Renal pelvis (tissue), 4 donors: ENCODE results near the gene PLPPR2. TPM values are rescaled to one million over a fixed set of nuclear protein-coding genes. Genes with fewer than 3 reads are reported as not detected.
"Not testable (repeated sequence)": the region's sequence is repeated elsewhere in the genome, so short reads cannot be mapped to it uniquely, and the experiment has no call there.

Source experiments
- DNase-seq: peaks from one replicate; pipeline ENCODE4 v3.0.0-alpha.2; 2013
- polyA plus RNA-seq, 3 donors: library from polyadenylated mRNA; unstranded; fragments of 120-200 nt; gene quantifications; one replicate each; pipeline ENCODE4 v1.2.1, GENCODE V29; 2013; ENCODE audit not compliant: insufficient read length in 3 of 3

The PLPPR2 gene
- polyA plus RNA-seq, 3 donors = 13.6 to 16.0 (median 15.9) TPM

DNA sequence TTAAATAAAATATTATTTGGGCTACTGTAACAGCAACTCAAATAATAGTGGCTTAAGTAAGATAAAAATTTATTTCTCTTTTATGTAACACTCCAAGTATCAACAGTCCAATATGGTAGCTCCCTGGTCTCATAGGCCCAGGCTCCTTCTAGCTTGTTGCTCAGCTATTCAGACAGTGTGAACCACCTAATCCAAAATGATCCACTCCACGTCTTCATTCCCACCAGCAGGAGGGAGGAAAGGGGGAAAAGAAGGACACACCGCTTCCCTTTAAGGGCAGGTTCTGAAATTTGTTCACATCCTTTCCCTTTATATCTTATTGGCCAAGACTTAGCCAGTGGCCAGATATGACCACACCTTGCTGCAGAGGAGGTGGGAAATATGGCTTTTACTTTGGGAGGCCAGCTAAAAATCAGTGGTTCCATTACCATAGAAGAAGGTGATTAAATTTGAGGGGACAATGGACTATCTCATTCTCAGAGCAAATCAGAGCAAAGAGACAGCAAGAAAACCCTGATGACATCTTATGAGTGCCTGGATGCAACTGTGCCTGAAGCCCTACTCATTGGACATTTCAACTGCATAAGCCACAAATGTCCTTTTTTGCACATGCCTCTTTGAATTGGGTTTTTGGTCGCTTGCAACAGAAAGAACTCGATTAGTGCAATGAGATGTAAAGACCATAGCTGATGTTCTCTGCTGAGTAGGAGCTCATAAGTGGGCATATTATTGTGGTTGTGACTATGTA is 35.9 kb downstream of the PLPPR2 start:
- DNase-seq = no peak

DNA sequence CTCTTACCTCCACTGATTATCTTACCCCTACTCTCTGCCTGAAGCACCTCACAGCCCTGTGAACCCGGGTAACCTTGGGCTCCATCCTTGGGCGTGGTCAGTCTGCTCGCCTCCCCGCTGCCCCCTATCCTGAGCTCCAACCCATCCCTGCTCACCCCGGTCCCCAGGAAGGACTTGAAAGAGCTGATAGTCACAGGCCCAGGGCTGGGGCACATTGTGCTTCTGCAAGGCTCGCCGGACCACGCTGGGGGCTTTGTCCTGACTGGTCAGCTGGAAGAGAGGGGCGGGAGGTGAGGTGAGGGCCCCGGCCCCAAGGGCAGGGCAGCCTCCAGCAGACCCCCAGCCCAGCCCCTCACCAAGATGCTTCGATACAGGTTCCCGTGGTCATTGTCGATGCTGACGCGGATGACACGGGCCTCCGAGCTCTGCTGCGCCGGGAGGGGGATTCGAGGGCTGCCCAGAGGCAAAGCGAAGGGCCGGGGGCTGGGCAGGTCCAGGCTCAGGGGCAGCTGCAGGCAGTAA is 41.9 kb downstream of the PLPPR2 start:
- no peak for DNase-seq

- no peak for DNase-seq
Measured at GRCh38 chr19:11399667-11400066, 44.4 kb downstream of the PLPPR2 start.

DNA sequence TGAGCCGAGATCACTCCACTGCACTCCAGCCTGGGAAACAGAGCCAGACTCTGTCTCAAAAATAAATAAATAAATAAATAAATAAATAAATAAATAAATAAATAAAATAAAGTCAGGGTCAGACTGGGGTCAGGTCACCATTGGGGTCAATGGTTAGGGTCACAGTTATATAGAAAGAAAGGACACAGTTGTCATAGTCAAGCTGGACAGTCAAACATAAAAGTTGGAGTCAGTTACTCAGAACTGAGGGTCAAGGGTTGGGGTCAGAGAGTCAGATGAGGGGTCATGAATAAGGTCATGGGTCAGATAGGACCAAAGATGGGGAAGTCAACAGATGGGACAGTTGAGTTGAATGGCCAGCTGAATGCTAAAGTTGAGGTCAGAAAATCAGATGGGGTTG is 45.6 kb downstream of the PLPPR2 start:
- DNase-seq = no peak

DNA sequence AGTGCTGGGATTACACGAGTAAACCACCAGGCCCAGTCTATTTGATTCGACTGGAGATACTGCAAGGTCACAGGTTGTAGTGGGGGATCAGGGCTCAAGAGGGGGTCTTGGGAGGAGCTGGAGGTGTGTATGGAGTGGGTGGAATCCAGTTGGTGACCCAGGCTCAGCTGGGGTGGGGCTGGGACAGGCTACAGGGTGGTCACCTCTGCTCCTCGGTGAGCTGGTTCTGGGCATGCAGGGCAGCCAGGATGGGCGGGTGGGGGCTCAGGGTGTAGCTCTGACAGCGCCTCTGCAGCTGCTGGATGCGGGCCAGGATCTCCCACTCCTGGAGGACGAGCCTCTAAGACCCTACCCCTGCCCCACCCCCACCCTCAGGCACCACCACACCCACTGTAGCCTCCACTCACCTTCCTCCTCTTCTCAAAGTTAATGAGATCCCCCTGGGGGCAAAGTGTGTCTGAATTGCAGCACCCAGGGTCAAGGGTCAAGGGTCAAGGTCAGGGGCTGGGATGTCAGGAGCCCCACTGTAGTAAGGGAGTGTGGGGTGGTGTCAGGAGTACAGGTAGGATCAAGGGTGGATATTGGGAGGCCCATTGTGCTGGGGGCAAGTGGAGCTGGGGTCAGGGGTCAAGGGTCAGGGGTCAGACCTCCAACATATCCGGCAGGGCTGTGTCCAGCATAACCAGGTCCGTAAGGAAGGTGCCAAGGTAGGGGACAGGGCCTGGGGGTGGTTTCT is 46.7 kb downstream of the PLPPR2 start:
- DNase-seq = no peak

GRCh38 chr19:11404588-11405222 is 49.5 kb downstream of the PLPPR2 start:
- no peak for DNase-seq

- DNase-seq = no peak
Measured at GRCh38 chr19:11405846-11406643, 50.8 kb downstream of the PLPPR2 start.

GRCh38 chr19:11406703-11407236 is 51.5 kb downstream of the PLPPR2 start:
- DNase-seq = not testable (repeated sequence)

DNA sequence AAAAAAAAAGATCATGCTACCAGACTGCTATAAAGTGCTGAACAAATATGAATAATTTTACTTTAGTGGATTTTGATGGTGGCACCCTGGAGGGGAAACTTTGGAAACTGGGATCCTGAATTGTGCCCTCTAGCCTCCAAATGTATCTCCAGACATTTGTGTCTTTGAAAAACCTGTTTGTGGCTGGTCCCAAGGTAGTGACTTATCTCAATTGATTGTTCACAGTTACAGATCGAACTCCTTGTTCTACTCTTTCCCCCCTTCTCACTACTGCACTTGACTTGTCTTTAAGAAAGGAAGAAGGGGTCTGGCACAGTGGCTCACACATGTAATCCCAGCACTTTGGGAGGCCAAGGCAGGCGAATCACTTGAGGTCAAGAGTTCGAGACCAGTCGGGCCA is 53.4 kb downstream of the PLPPR2 start:
- DNase-seq = no peak

DNA sequence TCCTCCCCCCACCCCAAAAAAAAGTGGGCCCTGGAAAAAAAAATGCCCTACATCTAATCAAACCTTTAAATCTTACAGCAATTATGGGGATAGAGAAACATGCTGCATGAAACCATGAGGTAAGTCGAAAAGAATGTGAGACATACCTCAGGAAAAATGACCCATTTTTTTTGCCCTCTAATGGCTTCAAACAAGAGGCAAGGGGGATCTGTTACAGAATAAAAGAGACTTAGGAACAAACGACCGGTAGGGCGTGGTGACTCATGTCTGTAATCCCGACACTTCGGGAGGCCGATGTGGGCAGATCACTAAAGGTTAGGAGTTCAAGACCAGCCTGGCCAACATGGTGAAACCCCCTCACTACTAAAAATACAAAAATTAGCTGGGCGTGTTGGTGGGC is 55.5 kb downstream of the PLPPR2 start:
- DNase-seq = no peak

GRCh38 chr19:11414544-11414943 is 59.3 kb downstream of the PLPPR2 start:
- DNase-seq = no peak

Other genes with a start within 250 kb of the PLPPR2 start
- gene SPC24, start 199.7 kb upstream of the PLPPR2 start, polyA plus RNA-seq = 10 to 100 TPM; 15.4 to 20.5 (median 19.9) TPM
- gene KANK2, start 157.9 kb upstream of the PLPPR2 start, polyA plus RNA-seq = 100 to 1,000 TPM; 117 to 125 (median 124) TPM
- gene ANGPTL8, start 115.8 kb upstream of the PLPPR2 start, polyA plus RNA-seq = under 1 TPM; 0.19 to 0.96 (median 0.74) TPM
- 10 to 100 TPM; 49.6 to 69.8 (median 67.7) TPM for gene DOCK6, start 92.9 kb upstream of the PLPPR2 start, polyA plus RNA-seq
- gene TSPAN16, start 59.3 kb upstream of the PLPPR2 start, polyA plus RNA-seq = not detected
- gene RAB3D, start 15.8 kb upstream of the PLPPR2 start, polyA plus RNA-seq = 10 to 100 TPM; 16.8 to 18.1 (median 17.3) TPM
- 100 to 1,000 TPM; 144 to 158 (median 156) TPM for gene TMEM205, start 9.2 kb upstream of the PLPPR2 start, polyA plus RNA-seq
- gene CCDC159, start 8.9 kb upstream of the PLPPR2 start, polyA plus RNA-seq = 10 to 100 TPM; 25.6 to 38.3 (median 33.2) TPM
- 1 to 10 TPM; 3.8 to 4.1 (median 3.8) TPM for gene SWSAP1, start 19.2 kb downstream of the PLPPR2 start, polyA plus RNA-seq
- 10 to 100 TPM; 23.7 to 39.3 (median 36.7) TPM for gene EPOR, start 28.9 kb downstream of the PLPPR2 start, polyA plus RNA-seq
- gene RGL3, start 63.9 kb downstream of the PLPPR2 start, polyA plus RNA-seq = 100 to 1,000 TPM in 2 of 3 donors, 10 to 100 TPM in 1; 67.6 to 137 (median 119) TPM
- gene ODAD3, start 79.7 kb downstream of the PLPPR2 start, polyA plus RNA-seq = 1 to 10 TPM; 2.0 to 2.3 (median 2.1) TPM
- gene PRKCSH, start 80.2 kb downstream of the PLPPR2 start, polyA plus RNA-seq = 100 to 1,000 TPM; 325 to 395 (median 363) TPM
- gene ELAVL3, start 125.6 kb downstream of the PLPPR2 start, polyA plus RNA-seq = under 1 TPM; 0.12 to 0.47 (median 0.34) TPM
- gene ZNF653, start 150.4 kb downstream of the PLPPR2 start, polyA plus RNA-seq = 10 to 100 TPM; 10.4 to 11.2 (median 11.0) TPM
- 10 to 100 TPM; 41.8 to 49.0 (median 46.3) TPM for gene ECSIT, start 173.7 kb downstream of the PLPPR2 start, polyA plus RNA-seq
- gene CNN1, start 183.4 kb downstream of the PLPPR2 start, polyA plus RNA-seq = 1 to 10 TPM; 3.3 to 4.7 (median 4.5) TPM
- 10 to 100 TPM; 54.3 to 58.0 (median 57.1) TPM for gene ELOF1, start 203.8 kb downstream of the PLPPR2 start, polyA plus RNA-seq
- 10 to 100 TPM; 12.8 to 14.9 (median 13.4) TPM for gene ACP5, start 222.2 kb downstream of the PLPPR2 start, polyA plus RNA-seq
- gene ZNF627, start 242.1 kb downstream of the PLPPR2 start, polyA plus RNA-seq = 10 to 100 TPM; 39.3 to 43.3 (median 40.8) TPM